Spleen (tissue), 7 donors: ENCODE data around the gene OLIG3.

Source experiments
- POLR2AphosphoS5 ChIP-seq, 3 donors: sonication (generic); formaldehyde crosslinking; IDR thresholded peaks; one replicate each; pipeline ENCODE4 v1.5.1; 2017; ENCODE audit warnings: antibody characterized with exemption in 3 of 3
- TF ChIP-seq, protein P1 (sequence below), 11 experiments: fragments of 200-600 bp in 7 of 11; fragments of 450-650 bp in 4 of 11; sonication (generic) in 4 of 11; IDR thresholded peaks in 8 of 11; conservative IDR thresholded peaks in 3 of 11; 1 replicate in 7 of 11; 2 replicates in 4 of 11; pipeline versions ENCODE4 v1.4.0 to v1.8.0; 2016 to 2021; ENCODE audit warnings: antibody characterized with exemption in 11 of 11, inconsistent platforms in 4 of 11, mild to moderate bottlenecking in 1 of 11
- donor health status: DM: no; HTN: no; CAD: no; lungs with moderate emphysema.
- donor health status: DM: no; HTN: no; CAD: no.
- donor health status: DM: no; HTN: no; CAD: no.

DNA sequence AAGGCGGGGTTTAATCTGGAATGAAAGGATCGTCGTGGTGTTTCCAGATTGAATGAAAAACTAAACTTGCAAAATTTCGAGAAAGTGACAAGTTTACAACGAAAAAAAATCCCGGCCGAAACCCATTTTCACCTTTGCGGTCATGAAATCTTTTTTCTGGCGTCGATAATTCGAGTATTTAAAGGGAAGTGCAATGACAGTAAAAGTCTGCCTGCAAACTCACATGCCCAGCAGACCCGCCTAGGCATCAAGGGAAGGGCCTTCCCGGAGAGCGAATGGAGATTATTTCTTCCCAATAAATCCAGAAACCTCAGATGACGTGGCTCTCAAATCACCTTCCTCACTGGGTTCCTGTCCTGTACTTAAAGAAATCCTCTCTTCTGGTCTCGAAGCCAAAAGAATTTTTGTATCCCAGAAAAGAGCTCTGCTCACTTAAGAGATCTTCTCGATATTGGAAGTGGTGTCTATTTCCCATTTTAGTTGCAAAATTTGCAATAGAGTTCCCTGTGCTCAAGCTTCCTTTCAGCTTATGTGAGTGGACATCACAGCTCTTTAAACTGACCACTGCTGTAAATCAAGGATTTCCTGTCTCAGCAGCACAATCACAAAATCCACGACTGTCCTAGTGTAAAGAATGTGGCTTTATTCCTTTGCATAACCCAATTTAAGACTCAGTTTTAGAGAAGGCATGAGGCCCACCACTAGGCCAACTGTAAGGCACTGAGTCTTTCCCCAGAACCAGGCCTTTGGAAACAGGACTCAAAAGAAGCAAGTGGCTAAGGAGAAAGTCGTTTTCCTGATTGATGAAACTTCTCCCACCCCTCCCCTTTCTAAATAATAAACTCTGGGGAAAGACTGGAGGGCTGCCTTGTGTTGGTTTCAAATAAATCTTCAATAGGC is 3.9 kb downstream of the OLIG3 start:
- TF ChIP-seq POLR2AphosphoS5 (IDR thresholded peaks at IDR 0.05) = no peak
- TF ChIP-seq, protein P1, sequence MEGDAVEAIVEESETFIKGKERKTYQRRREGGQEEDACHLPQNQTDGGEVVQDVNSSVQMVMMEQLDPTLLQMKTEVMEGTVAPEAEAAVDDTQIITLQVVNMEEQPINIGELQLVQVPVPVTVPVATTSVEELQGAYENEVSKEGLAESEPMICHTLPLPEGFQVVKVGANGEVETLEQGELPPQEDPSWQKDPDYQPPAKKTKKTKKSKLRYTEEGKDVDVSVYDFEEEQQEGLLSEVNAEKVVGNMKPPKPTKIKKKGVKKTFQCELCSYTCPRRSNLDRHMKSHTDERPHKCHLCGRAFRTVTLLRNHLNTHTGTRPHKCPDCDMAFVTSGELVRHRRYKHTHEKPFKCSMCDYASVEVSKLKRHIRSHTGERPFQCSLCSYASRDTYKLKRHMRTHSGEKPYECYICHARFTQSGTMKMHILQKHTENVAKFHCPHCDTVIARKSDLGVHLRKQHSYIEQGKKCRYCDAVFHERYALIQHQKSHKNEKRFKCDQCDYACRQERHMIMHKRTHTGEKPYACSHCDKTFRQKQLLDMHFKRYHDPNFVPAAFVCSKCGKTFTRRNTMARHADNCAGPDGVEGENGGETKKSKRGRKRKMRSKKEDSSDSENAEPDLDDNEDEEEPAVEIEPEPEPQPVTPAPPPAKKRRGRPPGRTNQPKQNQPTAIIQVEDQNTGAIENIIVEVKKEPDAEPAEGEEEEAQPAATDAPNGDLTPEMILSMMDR (IDR thresholded peaks at IDR 0.05 in 8 of 11, conservative IDR thresholded peaks at IDR 0.05 in 3 of 11) = no peak
